Astrocyte of the spinal cord (primary cell): ENCODE data around the gene ZC3H7A.

Experiments used
- DNase-seq: peaks from one replicate; pipeline ENCODE4 v3.0.0; 2011; ENCODE audit warnings: low read depth, low spot score
- H3K4me3 ChIP-seq: 2 replicates; pipeline ENCODE4 v1.5.1; 2011; ENCODE audit warnings: low read depth, mild to moderate bottlenecking, low read length, moderate library complexity
- CTCF ChIP-seq: IDR thresholded peaks from 2 replicates; pipeline ENCODE4 v1.5.1; 2012; ENCODE audit warnings: low read depth, mild to moderate bottlenecking, low read length, inconsistent platforms
- in situ Hi-C: cut with HindIII; loops from 2 replicates; pipeline ENCODE4 v1.10.0; 2017; ENCODE audit warnings: low sequenced_read_pairs

ZC3H7A gene

GRCh38 chr16:11784038-11784369 lies 13.1 kb downstream of the ZC3H7A start:
- no peak overlapping the region for H3K4me3 ChIP-seq

GRCh38 chr16:11783319-11784037 lies 13.6 kb downstream of the ZC3H7A start:
- in situ Hi-C loops = no loop called here
- H3K4me3 ChIP-seq = peak overlapping the region; percentile 5
- DNase-seq = peak; percentile 49
- no peak for TF ChIP-seq CTCF

More at GRCh38 chr16:11784038-11784369, 13.1 kb downstream of the ZC3H7A start:
- in situ Hi-C loops = no loop called here
- no peak for TF ChIP-seq CTCF
- no peak for DNase-seq

- TF ChIP-seq CTCF = no peak
- H3K4me3 ChIP-seq = no peak overlapping the region
- DNase-seq = no peak
- in situ Hi-C loops = no loop called here
Measured at GRCh38 chr16:11781773-11782172, 15.3 kb downstream of the ZC3H7A start.

- TF ChIP-seq CTCF = no peak
- in situ Hi-C loops = no loop called here
- DNase-seq = no peak
- H3K4me3 ChIP-seq = no peak overlapping the region
Measured at GRCh38 chr16:11780991-11781680, 15.9 kb downstream of the ZC3H7A start.

- TF ChIP-seq CTCF = no peak
- H3K4me3 ChIP-seq = no peak overlapping the region
- DNase-seq = no peak
- in situ Hi-C loops = no loop called here
Measured at GRCh38 chr16:11779074-11779473, 18.0 kb downstream of the ZC3H7A start.

- in situ Hi-C loops = no loop called here
- no peak for TF ChIP-seq CTCF
- no peak for DNase-seq
- H3K4me3 ChIP-seq = no peak overlapping the region
Measured at GRCh38 chr16:11774065-11774626, 22.9 kb downstream of the ZC3H7A start.
